ENCODE measurements around the gene ERVK3-1. TPM values are rescaled to one million over a fixed set of nuclear protein-coding genes. Genes with fewer than 3 reads are reported as not detected.

Gene ERVK3-1
- total RNA-seq, 2 experiments from 2014 or later, result 79.5 to 82.7 TPM

- no peak for DNase-seq
- H3K36me3 Mint-ChIP-seq, result peaks cover 8% of the 10 kb centered on the region
Observed at GRCh38 chr19:58325311-58326022, 20.3 kb downstream of the ERVK3-1 start.

GRCh38 chr19:58326501-58326913 lies 21.3 kb downstream of the ERVK3-1 start:
- Mint-ChIP-seq H3K27ac (no peak overlapping the region), H3K9me3 (no peaks in the 10 kb centered on the region), H3K4me1 (no peaks in the 10 kb centered on the region), H3K27me3 (no peaks in the 10 kb centered on the region), H3K4me3 (no peak overlapping the region), H3K36me3 (peaks cover 8% of the 10 kb centered on the region)
- no peak for DNase-seq

More at GRCh38 chr19:58325311-58326022, 20.3 kb downstream of the ERVK3-1 start:
- no peak overlapping the region for H3K4me3 Mint-ChIP-seq
- H3K27me3 Mint-ChIP-seq, result no peaks in the 10 kb centered on the region
- H3K4me1 Mint-ChIP-seq, result no peaks in the 10 kb centered on the region
- no peak overlapping the region for H3K27ac Mint-ChIP-seq
- no peaks in the 10 kb centered on the region for H3K9me3 Mint-ChIP-seq

GRCh38 chr19:58326914-58327726 lies 21.9 kb downstream of the ERVK3-1 start, which contains the start of gene ZSCAN22:
Gene ZSCAN22, plus strand, starts transcription at chr19:58326994. Its CDS starts 7,809 bp downstream, at chr19:58334803.
- Mint-ChIP-seq H3K4me1 (no peaks in the 10 kb centered on the region), H3K4me3 (no peak within 1 kb of the TSS), H3K27me3 (no peaks in the 10 kb centered on the region), H3K27ac (no peak within 1 kb of the TSS), H3K36me3 (peaks cover 8% of the 10 kb centered on the region), H3K9me3 (no peaks in the 10 kb centered on the region)
- DNase-seq, result peak; percentile 92

GRCh38 chr19:58328999-58329398 lies 23.8 kb downstream of the ERVK3-1 start:
- no peaks in the 10 kb centered on the region for H3K36me3 Mint-ChIP-seq
- H3K27ac Mint-ChIP-seq, result no peak overlapping the region
- no peaks in the 10 kb centered on the region for H3K9me3 Mint-ChIP-seq
- H3K4me3 Mint-ChIP-seq, result no peak overlapping the region
- peak; percentile 24 for DNase-seq
- H3K4me1 Mint-ChIP-seq, result no peaks in the 10 kb centered on the region
- H3K27me3 Mint-ChIP-seq, result no peaks in the 10 kb centered on the region

- no peak for DNase-seq
- Mint-ChIP-seq H3K9me3 (no peaks in the 10 kb centered on the region), H3K27ac (no peak overlapping the region), H3K36me3 (peaks cover 2% of the 10 kb centered on the region), H3K4me3 (no peak overlapping the region), H3K27me3 (no peaks in the 10 kb centered on the region), H3K4me1 (no peaks in the 10 kb centered on the region)
Observed at GRCh38 chr19:58330458-58330857, 25.3 kb downstream of the ERVK3-1 start.

- Mint-ChIP-seq H3K4me3 (no peak overlapping the region), H3K9me3 (no peaks in the 10 kb centered on the region)
- no peak for DNase-seq
Observed at GRCh38 chr19:58332697-58333096, 27.5 kb downstream of the ERVK3-1 start.

GRCh38 chr19:58334691-58335249 lies 29.6 kb downstream of the ERVK3-1 start:
- Mint-ChIP-seq H3K36me3 (peaks cover 18% of the 10 kb centered on the region), H3K4me3 (no peak overlapping the region), H3K9me3 (no peaks in the 10 kb centered on the region), H3K27ac (no peak overlapping the region), H3K4me1 (peaks cover 2% of the 10 kb centered on the region), H3K27me3 (no peaks in the 10 kb centered on the region)
- no peak for DNase-seq

More at GRCh38 chr19:58332697-58333096, 27.5 kb downstream of the ERVK3-1 start:
- Mint-ChIP-seq H3K36me3 (peaks cover 2% of the 10 kb centered on the region), H3K4me1 (no peaks in the 10 kb centered on the region), H3K27ac (no peak overlapping the region), H3K27me3 (no peaks in the 10 kb centered on the region)

GRCh38 chr19:58335630-58336029 lies 30.5 kb downstream of the ERVK3-1 start:
- H3K27me3 Mint-ChIP-seq, result no peaks in the 10 kb centered on the region
- H3K9me3 Mint-ChIP-seq, result no peaks in the 10 kb centered on the region
- DNase-seq, result no peak
- H3K4me1 Mint-ChIP-seq, result peaks cover 7% of the 10 kb centered on the region
- H3K36me3 Mint-ChIP-seq, result peaks cover 23% of the 10 kb centered on the region
- no peak overlapping the region for H3K27ac Mint-ChIP-seq
- H3K4me3 Mint-ChIP-seq, result no peak overlapping the region

- Mint-ChIP-seq H3K4me3 (no peak overlapping the region), H3K27me3 (no peaks in the 10 kb centered on the region)
Observed at GRCh38 chr19:58336216-58336615, 31.0 kb downstream of the ERVK3-1 start.

GRCh38 chr19:58336820-58337219 lies 31.6 kb downstream of the ERVK3-1 start:
- peaks cover 25% of the 10 kb centered on the region for H3K36me3 Mint-ChIP-seq
- peaks cover 8% of the 10 kb centered on the region for H3K4me1 Mint-ChIP-seq
- DNase-seq, result no peak

More at GRCh38 chr19:58336216-58336615, 31.0 kb downstream of the ERVK3-1 start:
- H3K27ac Mint-ChIP-seq, result no peak overlapping the region
- H3K36me3 Mint-ChIP-seq, result peaks cover 25% of the 10 kb centered on the region
- no peaks in the 10 kb centered on the region for H3K9me3 Mint-ChIP-seq
- no peak for DNase-seq
- H3K4me1 Mint-ChIP-seq, result peaks cover 8% of the 10 kb centered on the region

GRCh38 chr19:58338336-58338735 lies 33.2 kb downstream of the ERVK3-1 start:
- Mint-ChIP-seq H3K4me1 (peaks cover 8% of the 10 kb centered on the region), H3K27me3 (no peaks in the 10 kb centered on the region), H3K9me3 (no peaks in the 10 kb centered on the region), H3K36me3 (peaks cover 27% of the 10 kb centered on the region), H3K27ac (no peak overlapping the region), H3K4me3 (no peak overlapping the region)
- DNase-seq, result no peak

More at GRCh38 chr19:58336820-58337219, 31.6 kb downstream of the ERVK3-1 start:
- Mint-ChIP-seq H3K4me3 (no peak overlapping the region), H3K27me3 (no peaks in the 10 kb centered on the region), H3K9me3 (no peaks in the 10 kb centered on the region), H3K27ac (no peak overlapping the region)

GRCh38 chr19:58338825-58339558 lies 33.8 kb downstream of the ERVK3-1 start:
- Mint-ChIP-seq H3K27me3 (no peaks in the 10 kb centered on the region), H3K4me3 (no peak overlapping the region), H3K27ac (no peak overlapping the region), H3K36me3 (peaks cover 27% of the 10 kb centered on the region), H3K4me1 (peaks cover 8% of the 10 kb centered on the region), H3K9me3 (no peaks in the 10 kb centered on the region)
- no peak for DNase-seq

- H3K36me3 Mint-ChIP-seq, result peaks cover 20% of the 10 kb centered on the region
- no peaks in the 10 kb centered on the region for H3K27me3 Mint-ChIP-seq
- peak overlapping the region; percentile 22 for H3K27ac Mint-ChIP-seq
- DNase-seq, result no peak
- H3K9me3 Mint-ChIP-seq, result no peaks in the 10 kb centered on the region
- peak overlapping the region; percentile 87 for H3K4me3 Mint-ChIP-seq
- peaks cover 30% of the 10 kb centered on the region for H3K4me1 Mint-ChIP-seq
Observed at GRCh38 chr19:58345558-58345957, 40.4 kb downstream of the ERVK3-1 start.
